Right cardiac atrium (tissue), 5 donors: ENCODE data around the gene EYA2. TPM values are rescaled to one million over a fixed set of nuclear protein-coding genes. Genes with fewer than 3 reads are reported as not detected.

Experiments
- ATAC-seq, 2 donors: fragments of 200-7000 bp; cut with Tn5 transposase; one replicate each; pipeline versions ENCODE4 v1.8.0 to v1.9.1; 2020; ENCODE audit warnings: moderate library complexity in 2 of 2, mild to moderate bottlenecking in 1 of 2
- DNase-seq, 3 donors: peaks; one replicate each; pipeline ENCODE4 v3.0.0-alpha.2; 2020
- H3K27ac ChIP-seq: one replicate; pipeline ENCODE4 v1.5.1; 2013; ENCODE audit warnings: mild to moderate bottlenecking, low read length, control low read depth, moderate library complexity
- H3K27me3 ChIP-seq: one replicate; pipeline ENCODE4 v1.6.1; 2013; ENCODE audit not compliant: control insufficient read depth, insufficient read depth
- H3K4me1 ChIP-seq: one replicate; pipeline ENCODE4 v1.6.1; 2013; ENCODE audit warnings: low read length; ENCODE audit not compliant: control insufficient read depth, insufficient read depth
- H3K4me3 ChIP-seq: one replicate; pipeline ENCODE4 v1.5.1; 2013; ENCODE audit warnings: low read length, control low read depth
- H3K9me3 ChIP-seq: one replicate; pipeline ENCODE4 v1.6.1; 2013; ENCODE audit warnings: low read length; ENCODE audit not compliant: control insufficient read depth
- WGBS: extraction: QIAGEN DNeasy Blood & Tissue Kit; methylation state at CpG from one replicate; pipeline ENCODE4 v1.1.7; 2013; 5-methylcytosine and 5-hydroxymethylcytosine counted together
- intact Hi-C, 4 donors: fragments of 100-400 bp; cut with DNase I; formaldehyde crosslinking; loops; one replicate each; pipeline versions ENCODE4 v1.11.0 to v1.14.0; 2022 to 2023
- microRNA-seq, 2 donors: library from miRNA; unstranded; fragments of <30 nt; microRNA quantifications; one replicate each; pipeline ENCODE4 v1.2.0, GENCODE V29; 2020 to 2021
- polyA plus RNA-seq: library from polyadenylated mRNA; stranded (reverse); fragments of 200-250 nt; gene quantifications from one replicate; pipeline ENCODE4 v1.2.3, GENCODE V29; 2013
- total RNA-seq, 4 donors: library from RNA; stranded (reverse); fragmentation: NEBNext Ultra II Directional; extraction: Animal tissue kit (Norgen Biotek cat#: 25700); gene quantifications; one replicate each; pipeline ENCODE4 v1.2.1, GENCODE V29; 2021
- donor health status: healthy with polysubstance abuse.
- donor health status: DM: no; HTN: yes; CAD: no.
- donor health status: DM: no; HTN: no; CAD: no.
- donor health status: DM: no; HTN: yes; CAD: no; lungs with severe emphysema.
- donor health status: DM: yes; HTN: yes; CAD: no.

The EYA2 gene
- total and polyA plus RNA-seq, 5 donors, result 1.6 to 3.7 (median 3.4) TPM

GRCh38 chr20:47235111-47235510, 340.5 kb downstream of the EYA2 start:
- Histone ChIP-seq H3K9me3 (no peaks in the 10 kb centered on the region), H3K4me1 (no peaks in the 10 kb centered on the region), H3K27ac (no peak overlapping the region), H3K27me3 (no peaks in the 10 kb centered on the region), H3K4me3 (no peak overlapping the region)
- DNase-seq (no peak), ATAC-seq (no peak)
- intact Hi-C loops, result no loop called here
- 93% methylated on average over 6 of the region's 6 CpGs for WGBS

DNA sequence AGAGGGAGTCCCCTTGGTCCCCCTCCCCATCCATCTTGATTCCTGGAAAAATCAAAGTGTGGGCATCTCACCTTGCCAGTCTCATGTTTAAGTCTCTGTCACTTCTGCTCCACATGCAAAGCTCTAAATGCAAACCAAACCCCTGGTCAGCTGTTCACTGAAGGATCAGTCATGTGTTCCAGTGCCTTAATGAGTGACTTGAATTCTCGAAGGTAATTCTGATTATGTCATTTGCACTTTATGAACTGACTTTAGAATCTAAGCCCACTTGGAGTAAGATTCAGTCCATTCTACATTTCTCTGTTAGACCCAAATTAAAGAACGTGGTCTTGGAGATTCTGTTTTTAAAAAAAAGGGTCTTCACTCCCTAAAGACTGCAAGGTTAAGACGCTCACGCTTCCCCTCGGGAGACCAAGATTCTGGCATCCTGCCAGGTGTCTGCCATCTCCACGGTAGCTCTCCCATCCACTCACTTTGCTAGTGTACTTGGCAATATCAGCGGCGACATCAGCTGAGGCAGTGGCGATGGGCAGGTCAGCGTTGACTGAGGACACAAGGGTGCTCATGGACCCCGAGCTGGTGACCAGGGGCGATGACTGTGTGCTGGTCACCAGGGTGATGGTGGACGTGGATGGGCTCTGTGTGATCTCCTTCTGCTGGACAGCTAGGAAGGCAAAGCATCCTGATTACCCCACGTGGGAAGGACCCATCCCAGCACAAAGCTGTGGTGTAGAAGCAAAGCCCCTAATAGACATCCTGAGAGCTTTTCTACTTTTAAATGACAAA, 341.4 kb downstream of the EYA2 start:
- ATAC-seq (no peak), DNase-seq (peak in 1 of 3 donors; percentile 38)
- H3K27ac ChIP-seq, result no peak overlapping the region
- H3K4me1 ChIP-seq, result no peaks in the 10 kb centered on the region
- intact Hi-C loops, result no loop called here
- H3K9me3 ChIP-seq, result no peaks in the 10 kb centered on the region
- H3K4me3 ChIP-seq, result no peak overlapping the region
- no peaks in the 10 kb centered on the region for H3K27me3 ChIP-seq
- WGBS, result 79% methylated on average over 14 of the region's 14 CpGs

DNA sequence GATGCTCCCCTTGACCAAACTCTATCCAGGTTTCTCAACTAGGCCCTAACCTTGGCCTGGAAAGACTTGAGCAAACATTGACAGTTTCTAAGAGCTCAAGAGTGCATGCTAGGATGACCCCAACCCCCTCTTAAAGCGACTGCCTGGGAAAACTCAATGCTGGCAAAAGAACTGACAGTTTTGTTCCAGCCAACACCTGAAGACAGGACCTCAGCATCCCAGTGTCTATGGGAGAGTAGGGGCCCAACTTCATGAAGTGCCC, 341.9 kb downstream of the EYA2 start:
- intact Hi-C loops, result no loop called here
- H3K4me1 ChIP-seq, result no peaks in the 10 kb centered on the region
- no peak for DNase-seq
- no peak overlapping the region for H3K27ac ChIP-seq
- ATAC-seq, result no peak
- 93% methylated on average over 1 of the region's 1 CpG for WGBS
- H3K4me3 ChIP-seq, result no peak overlapping the region
- no peaks in the 10 kb centered on the region for H3K9me3 ChIP-seq
- H3K27me3 ChIP-seq, result no peaks in the 10 kb centered on the region

DNA sequence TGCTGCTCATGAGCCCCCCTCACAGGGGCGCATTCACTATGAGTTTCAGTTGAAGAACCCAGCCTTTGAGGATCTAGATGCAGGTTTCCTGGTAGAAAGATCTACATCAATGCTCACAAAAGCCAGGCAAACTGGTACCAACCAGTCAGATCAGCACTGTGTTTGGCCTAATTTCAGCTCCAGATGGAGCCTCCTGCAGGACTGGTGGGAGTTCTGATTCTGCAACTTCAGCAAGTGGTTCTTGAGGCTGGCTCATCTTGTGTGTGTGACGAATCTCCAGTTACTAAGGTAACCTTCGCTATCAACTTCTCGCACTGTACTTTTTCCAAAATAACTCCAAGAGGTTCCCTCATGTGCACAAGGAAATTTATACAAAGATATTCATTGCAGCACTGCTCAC, 343.1 kb downstream of the EYA2 start:
- no peaks in the 10 kb centered on the region for H3K9me3 ChIP-seq
- H3K4me3 ChIP-seq, result no peak overlapping the region
- no peak for ATAC-seq
- intact Hi-C loops, result no loop called here
- H3K4me1 ChIP-seq, result no peaks in the 10 kb centered on the region
- WGBS, result 91% methylated on average over 4 of the region's 4 CpGs
- no peak for DNase-seq
- H3K27ac ChIP-seq, result no peak overlapping the region
- H3K27me3 ChIP-seq, result no peaks in the 10 kb centered on the region

Small RNAs within 50 kb of the gene (microRNA-seq; reads per million reads assigned to microRNA genes)
- 0.54 to 1.7 reads per million in 2 donors for gene MIR3616

Other genes with a start within 250 kb of the EYA2 start
- gene SLC13A3, start 243.4 kb upstream of the EYA2 start, total RNA-seq, result 1 to 10 TPM in 1 of 4 donors, under 1 TPM in 3; 0.35 to 1.5 (median 0.51) TPM
- gene SLC13A3, start 243.4 kb upstream of the EYA2 start, polyA plus RNA-seq, result 0.50 TPM
- 1 to 10 TPM; 8.5 to 9.9 (median 9.3) TPM for gene TP53RK, start 205.4 kb upstream of the EYA2 start, total RNA-seq
- gene TP53RK, start 205.4 kb upstream of the EYA2 start, polyA plus RNA-seq, result 6.8 TPM
- gene SLC2A10, start 185.2 kb upstream of the EYA2 start, total RNA-seq, result 1 to 10 TPM; 6.7 to 8.5 (median 7.6) TPM
- 4.6 TPM for gene SLC2A10, start 185.2 kb upstream of the EYA2 start, polyA plus RNA-seq